A204.1 (cell line): ENCODE data around the gene CELF2.

Source experiments
- FAIRE-seq: peaks from 2 replicates; lab custom pipeline; 2012; peaks lifted over from hg19 to GRCh38; lab: Jason Lieb, UNC

The CELF2 gene

GRCh38 chr10:11227103-11227502 lies 209.4 kb downstream of the CELF2 start:
- FAIRE-seq: no peak

- FAIRE-seq: no peak
Observed at GRCh38 chr10:11229893-11230292, 212.2 kb downstream of the CELF2 start.

- no peak for FAIRE-seq
Observed at GRCh38 chr10:11230498-11231167, 213.0 kb downstream of the CELF2 start.

GRCh38 chr10:11231285-11231684 lies 213.6 kb downstream of the CELF2 start:
- no peak for FAIRE-seq

- no peak for FAIRE-seq
Observed at GRCh38 chr10:11232222-11232961, 214.7 kb downstream of the CELF2 start.

GRCh38 chr10:11234857-11235531 lies 217.3 kb downstream of the CELF2 start:
- no peak for FAIRE-seq

- no peak for FAIRE-seq
Observed at GRCh38 chr10:11235771-11236170, 218.1 kb downstream of the CELF2 start.

- no peak for FAIRE-seq
Observed at GRCh38 chr10:11236234-11236633, 218.6 kb downstream of the CELF2 start.

- no peak for FAIRE-seq
Observed at GRCh38 chr10:11237571-11237970, 219.9 kb downstream of the CELF2 start.

- FAIRE-seq: no peak
Observed at GRCh38 chr10:11238893-11239292, 221.2 kb downstream of the CELF2 start.

GRCh38 chr10:11240641-11241040 lies 223.0 kb downstream of the CELF2 start:
- no peak for FAIRE-seq

GRCh38 chr10:11242443-11243387 lies 225.0 kb downstream of the CELF2 start:
- no peak for FAIRE-seq

GRCh38 chr10:11243425-11244222 lies 226.0 kb downstream of the CELF2 start:
- FAIRE-seq: no peak

- no peak for FAIRE-seq
Observed at GRCh38 chr10:11245095-11245479, 227.4 kb downstream of the CELF2 start.

GRCh38 chr10:11245510-11245909 lies 227.8 kb downstream of the CELF2 start:
- FAIRE-seq: no peak

- no peak for FAIRE-seq
Observed at GRCh38 chr10:11245981-11246590, 228.4 kb downstream of the CELF2 start.

GRCh38 chr10:11246752-11247467 lies 229.2 kb downstream of the CELF2 start:
- no peak for FAIRE-seq

GRCh38 chr10:11249152-11249807 lies 231.6 kb downstream of the CELF2 start:
- FAIRE-seq: no peak

GRCh38 chr10:11249808-11250195 lies 232.1 kb downstream of the CELF2 start:
- no peak for FAIRE-seq

GRCh38 chr10:11250304-11250703 lies 232.6 kb downstream of the CELF2 start:
- FAIRE-seq: no peak
